NCI-H187 treated with DMSO at 0.1 percent for 48 hours (cell line): Measurements from ENCODE around the gene GRID2IP.

Experiments used
- DNase-seq: peaks from one replicate; lab custom pipeline; 2025; lab: John Stamatoyannopoulos, UW

GRID2IP gene

GRCh38 chr7:6520163-6520981, 30.9 kb downstream of the GRID2IP start:
- DNase-seq, result no peak

DNA sequence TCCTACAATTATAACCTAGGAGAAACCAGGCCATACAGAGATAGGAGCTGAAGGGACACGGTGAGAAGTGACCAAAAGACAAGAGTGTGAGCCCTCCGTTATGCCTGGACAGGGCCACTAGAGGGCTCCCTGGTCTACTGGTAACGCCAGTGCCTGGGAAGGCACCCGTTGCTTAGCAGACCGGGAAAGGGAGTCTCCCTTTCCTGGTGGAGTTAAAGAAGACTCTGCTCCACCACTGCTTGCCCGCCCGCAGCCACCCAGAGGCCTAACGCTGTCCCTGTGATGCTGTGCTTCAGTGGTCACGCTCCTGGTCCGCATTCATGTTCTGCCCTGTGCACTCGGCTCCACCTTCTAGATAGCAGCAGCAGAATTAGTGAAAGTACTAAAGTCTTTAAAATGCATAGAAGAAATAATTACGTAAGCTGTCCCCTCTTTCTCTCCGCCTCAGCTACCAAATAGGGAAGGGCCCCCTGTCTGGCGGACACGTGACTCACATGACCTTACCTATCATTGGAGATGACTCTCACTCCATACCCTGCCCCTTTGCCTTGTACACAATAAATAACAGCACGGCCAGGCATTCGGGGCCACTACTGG, 34.8 kb downstream of the GRID2IP start:
- peak; percentile 42 for DNase-seq

- DNase-seq, result no peak
These were observed 37.7 kb downstream of the GRID2IP start for GRCh38 chr7:6513541-6513940.

DNA sequence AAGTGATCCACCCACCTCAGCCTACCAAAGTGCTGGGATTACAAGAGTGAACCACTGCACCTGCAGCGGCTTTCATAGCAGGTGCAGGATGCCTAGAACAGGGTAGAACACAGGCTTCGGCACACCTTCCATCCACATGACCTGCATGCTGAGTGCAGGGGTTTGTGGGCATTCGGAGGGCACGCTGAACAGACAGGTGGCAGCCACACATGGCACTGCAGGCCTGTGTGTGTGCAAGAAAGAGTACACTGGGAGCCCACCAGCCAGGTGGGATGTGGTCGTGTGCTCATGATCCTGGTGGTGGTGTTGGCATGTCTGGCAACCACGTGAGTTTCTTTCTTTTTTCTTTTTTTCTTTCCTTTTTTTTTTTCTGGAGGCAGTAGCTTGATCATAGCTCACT, 38.4 kb downstream of the GRID2IP start:
- no peak for DNase-seq

DNA sequence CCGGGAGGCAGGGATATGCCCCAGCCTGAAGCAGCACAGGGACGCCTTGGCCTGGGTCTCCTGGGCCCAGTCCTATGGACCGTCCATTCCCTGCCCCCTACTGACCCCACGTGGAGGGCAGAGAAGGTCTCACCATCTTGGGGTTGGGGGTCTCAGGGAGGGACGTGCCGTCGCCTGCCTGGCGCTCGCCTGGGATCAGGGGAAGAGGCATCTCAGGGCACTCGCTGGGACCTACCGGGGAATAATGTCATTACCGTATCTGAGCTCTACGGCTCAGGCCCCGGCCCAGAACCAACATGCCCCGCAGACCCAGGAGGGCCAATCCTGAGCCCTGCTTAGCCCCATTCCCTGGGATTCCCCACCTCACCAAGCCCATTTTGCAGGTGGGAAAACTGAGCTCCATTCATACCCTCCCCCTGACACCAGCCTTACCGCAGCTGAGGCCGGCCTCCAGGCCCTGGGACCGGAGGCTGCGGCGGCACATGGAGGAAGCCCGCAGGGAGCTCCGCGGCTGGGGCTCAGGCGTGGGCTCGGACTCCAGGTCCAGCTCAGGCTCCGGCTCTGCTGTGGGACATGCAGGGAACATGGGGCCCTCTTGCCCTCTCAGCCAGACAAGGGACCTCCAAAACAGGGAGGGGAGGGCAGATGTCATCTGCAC, 40.7 kb downstream of the GRID2IP start:
- no peak for DNase-seq

GRCh38 chr7:6508950-6509349, 42.3 kb downstream of the GRID2IP start:
- no peak for DNase-seq

DNA sequence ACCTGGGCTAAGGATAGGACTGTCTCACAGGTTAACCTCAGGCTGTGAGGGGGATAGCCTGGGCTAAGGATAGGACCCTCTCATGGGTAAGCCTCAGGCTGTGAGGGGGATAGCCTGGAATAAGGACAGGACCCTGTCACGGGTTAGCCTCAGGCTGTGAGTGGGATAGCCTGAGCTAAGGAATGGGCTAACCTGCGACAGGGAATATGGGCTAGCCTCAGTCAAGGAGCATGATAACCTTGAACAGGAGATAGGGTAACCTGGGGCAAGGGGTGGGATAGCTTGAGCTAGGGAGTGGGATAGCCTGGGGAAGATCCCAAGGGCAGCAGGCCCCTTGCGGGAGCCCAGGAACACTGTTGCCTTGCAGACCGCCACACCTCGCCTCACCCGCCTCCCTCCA, 42.7 kb downstream of the GRID2IP start:
- no peak for DNase-seq

- DNase-seq, result no peak
These were observed 43.4 kb downstream of the GRID2IP start for GRCh38 chr7:6507906-6508305.

DNA sequence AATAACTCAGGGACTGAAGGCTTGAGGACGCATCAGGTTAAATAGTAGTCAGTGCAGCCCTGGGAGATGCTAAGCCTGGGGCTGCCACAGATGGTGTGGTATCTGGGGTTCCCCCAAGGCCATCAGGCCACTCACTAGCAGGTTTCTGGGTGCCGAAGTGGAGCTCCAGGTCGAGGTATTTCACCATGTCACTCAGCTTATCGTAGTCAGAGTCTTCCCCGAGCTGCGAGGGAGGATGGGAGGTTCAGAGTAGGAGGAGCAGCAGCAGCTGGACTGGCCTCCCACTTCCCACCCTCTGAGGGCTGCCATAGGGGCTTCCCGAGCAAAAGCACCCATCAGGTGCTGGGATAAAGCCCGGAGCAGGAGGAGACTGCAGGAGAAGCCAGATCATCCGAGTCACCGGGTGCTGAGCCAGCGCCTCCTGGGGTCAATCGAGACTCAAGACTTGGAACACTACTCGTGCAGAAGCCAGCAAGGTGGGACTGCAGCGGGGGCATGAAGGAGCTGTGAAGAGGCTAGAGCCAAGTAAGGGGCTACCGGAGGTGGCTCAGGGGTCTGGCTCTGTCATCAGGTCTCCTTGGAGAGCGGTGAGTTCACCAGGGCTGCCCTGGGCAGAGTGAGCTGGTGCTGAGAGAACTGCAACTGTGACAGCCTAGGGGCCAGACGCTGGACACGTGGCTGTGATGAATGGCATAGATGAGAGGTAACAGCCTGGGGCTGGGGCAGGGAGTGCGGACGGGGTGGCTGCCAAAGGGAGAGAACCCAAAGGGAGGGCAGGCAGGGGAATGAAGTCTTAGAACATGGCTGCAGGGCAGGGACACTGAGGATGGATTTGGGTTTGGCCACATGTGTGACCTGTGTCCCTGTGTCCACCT, 45.3 kb downstream of the GRID2IP start:
- DNase-seq, result no peak

DNA sequence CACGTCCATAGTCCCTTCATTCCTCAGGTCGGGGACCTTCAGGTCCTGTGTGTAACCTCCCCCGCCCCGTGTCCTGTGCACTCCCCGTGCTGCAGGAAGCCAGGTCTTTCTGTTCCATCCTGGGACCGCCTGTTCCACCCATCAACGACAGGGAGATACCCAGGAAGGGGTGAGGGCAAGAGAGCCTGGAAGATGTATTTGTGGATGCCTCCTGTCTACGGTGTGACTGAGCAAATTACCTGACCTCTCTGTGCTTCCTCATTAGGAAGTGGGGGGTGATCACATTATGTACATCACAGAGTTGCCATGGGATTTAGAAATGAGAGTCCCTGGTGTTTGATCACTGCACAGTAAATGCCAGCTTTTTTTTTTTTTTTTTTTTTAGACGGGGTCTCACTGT, 46.3 kb downstream of the GRID2IP start:
- no peak for DNase-seq

DNA sequence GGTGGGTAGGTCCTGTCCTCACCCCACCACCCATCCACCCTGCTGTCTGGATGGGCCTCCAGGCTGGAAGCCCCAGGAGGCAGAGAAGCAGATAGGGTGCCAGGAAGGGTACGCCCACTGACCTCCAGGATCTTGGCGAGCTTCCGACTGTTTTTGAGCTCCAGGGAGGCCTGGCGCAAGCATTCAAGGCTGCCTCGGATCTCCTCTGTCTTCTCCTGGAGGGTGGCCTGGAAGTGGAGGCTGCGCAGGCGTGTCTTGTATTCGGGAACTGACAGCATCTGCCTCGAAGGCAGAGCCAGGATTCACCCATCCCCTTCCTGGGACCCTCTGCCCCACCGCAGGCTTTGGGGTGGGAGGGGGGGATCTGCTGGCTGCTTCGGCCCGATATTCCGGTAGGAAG, 48.4 kb downstream of the GRID2IP start:
- DNase-seq, result no peak

GRCh38 chr7:6501586-6502564, 49.4 kb downstream of the GRID2IP start:
- DNase-seq, result no peak

DNA sequence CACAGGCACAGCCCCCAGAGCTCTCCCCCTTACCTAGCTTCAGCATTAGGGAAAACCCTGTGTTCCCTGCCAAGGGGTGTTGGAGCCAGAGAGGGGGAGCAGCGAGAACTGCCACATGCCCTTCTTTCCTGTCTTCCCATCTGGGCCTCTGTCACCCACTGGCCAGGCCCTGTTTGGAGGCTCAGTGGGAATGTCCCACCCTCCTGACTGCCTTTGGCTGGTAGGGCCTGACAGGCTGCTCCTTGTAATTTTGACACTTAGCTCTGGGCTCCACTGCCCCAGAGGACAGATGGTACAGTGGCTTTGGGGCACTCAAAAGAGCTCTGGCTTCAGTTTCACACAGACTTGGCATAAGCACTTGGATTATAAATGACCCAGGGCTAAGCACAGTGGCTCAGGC, 50.6 kb downstream of the GRID2IP start:
- DNase-seq, result no peak

- no peak for DNase-seq
These were observed 53.3 kb downstream of the GRID2IP start for GRCh38 chr7:6497994-6498393.

- no peak for DNase-seq
These were observed 53.7 kb downstream of the GRID2IP start for GRCh38 chr7:6497637-6497905.

GRCh38 chr7:6496842-6497636, 54.2 kb downstream of the GRID2IP start:
- DNase-seq, result no peak

DNA sequence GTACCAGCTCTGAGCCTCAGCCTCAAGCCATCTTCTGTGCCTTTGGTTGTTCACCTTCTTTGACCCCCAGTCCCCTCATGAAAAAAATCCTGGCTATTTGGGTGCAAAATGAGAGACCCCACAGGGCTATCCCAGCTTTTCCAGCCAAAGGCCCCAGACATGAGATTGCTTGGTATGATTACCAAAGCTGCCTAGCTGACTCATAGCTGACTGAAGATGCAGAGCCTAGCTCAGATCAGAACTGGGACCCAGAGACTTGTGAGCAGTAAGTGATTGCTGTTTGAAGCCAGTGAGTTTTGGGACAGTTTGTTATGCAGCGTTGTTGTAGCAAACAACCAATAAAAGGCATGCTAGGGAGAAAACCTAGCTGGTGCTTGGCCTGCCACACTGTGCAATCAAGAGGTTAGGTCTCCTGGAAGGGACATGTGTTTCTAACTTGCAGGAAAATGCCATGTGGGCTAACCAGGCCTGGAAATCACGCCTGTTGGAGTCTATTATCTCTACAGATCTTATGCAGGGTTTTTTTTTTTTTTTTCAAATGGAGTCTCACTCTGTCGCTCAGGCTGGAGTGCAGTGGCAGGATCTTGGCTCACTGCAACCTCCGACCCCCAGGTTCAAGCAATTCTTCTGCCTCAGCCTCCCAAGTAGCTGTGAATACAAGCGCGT, 55.5 kb downstream of the GRID2IP start:
- DNase-seq, result no peak

DNA sequence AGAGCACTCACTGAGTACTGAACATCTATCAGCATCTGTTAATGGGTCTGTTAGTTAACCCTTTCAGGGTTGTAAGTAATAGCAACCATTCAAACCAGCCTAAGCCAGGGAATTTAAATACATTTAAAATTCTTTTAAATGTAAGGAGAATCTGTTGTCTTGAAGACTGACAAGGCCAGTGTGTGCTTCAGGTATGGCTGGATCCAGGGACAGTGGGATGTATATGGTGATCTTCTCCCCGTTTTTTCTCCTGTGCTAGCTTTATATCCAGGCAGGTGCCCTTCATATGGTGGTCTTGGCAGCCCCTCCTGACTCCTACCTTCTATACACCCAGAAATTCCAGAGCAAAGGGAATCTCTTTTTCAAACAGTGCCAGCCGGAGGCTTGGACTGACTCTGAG, 56.9 kb downstream of the GRID2IP start:
- DNase-seq, result no peak

DNA sequence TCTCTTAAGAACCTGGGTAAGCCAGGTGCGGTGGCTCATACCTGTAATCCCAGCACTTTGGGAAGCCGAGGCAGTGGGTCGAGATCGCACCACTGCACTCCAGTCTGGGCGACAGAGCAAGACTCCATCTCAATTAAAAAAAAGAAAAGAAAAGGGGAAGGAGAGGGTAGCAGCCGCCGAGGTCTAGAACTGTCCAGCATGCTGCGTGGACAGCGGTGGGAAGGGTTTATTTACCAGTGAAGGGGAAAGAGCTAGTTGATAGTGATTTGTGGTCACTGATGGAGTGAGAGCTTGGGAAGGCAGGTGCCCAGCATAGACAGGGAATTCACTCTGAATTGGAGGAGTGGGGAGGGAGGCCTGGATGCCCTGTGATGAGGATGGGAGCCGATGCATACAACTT, 60.1 kb downstream of the GRID2IP start:
- no peak for DNase-seq

GRCh38 chr7:6489612-6490011, 61.6 kb downstream of the GRID2IP start:
- DNase-seq, result no peak
